Measurements from ENCODE around the gene HAUS3. TPM values are rescaled to one million over a fixed set of nuclear protein-coding genes. Genes with fewer than 3 reads are reported as not detected.

Gene HAUS3
- total RNA-seq, 2 experiments from 2014 or later: 18.0 to 18.1 TPM

DNA sequence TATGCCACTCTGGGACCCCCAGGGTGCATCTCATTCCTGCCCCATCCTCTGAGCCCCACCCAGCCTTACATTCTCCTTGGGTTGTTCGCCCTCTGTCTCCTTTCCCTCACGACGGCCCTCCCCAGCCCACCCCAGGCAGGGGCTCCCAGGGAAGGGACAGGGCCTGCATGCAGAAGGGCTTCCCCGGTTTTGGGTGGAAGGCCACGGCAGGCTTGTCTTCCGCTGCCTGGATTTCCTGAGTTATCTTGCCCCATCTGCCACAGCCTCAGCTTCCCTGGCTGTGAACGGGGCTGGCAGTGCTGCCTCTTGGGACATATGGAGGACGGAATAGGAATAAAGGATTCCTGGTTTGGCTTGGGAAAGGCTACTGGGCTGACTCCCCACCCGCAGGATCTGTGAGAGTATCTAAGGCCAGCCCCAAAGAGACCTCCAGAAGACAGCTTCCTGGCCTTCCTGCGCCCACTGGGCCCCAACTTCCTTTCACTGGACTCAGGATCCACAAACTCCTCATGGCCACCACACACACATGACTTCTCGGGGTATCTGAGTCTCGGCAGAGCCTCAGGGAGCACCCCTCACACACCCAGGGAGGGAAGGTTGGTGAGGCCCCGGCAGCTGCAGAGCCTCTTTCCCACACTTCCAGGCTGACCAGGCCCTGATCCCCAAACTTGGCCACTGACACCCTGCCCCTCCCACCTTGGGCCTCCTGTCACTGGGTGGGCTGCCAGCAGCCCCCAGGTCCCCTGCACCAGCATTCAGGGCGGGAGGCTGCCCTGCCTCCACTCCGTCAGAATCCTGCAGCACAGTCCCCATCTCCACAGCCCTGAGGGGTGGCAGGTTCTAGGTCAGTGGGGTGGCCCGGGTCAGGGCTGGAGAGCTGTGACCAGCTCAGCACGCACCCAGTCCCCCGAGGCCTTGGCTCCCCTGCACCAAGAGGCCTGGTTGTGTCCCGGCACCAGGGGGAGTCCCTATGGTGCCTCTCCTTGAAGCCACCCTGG, 23.5 kb upstream of the HAUS3 start:
- Mint-ChIP-seq H3K4me1 (ENCODE audit: low read depth) (no peaks in the 10 kb centered on the region), H3K4me3 (no peak overlapping the region), H3K27me3 (ENCODE audit: low read depth) (no peaks in the 10 kb centered on the region), H3K36me3 (ENCODE audit: low read depth) (no peaks in the 10 kb centered on the region), H3K9me3 (no peaks in the 10 kb centered on the region), H3K27ac (no peak overlapping the region)
- no peak for DNase-seq
- intact Hi-C loops (cut with micrococcal nuclease): no loop called here
- CTCF ChIA-PET: no interaction called here

DNA sequence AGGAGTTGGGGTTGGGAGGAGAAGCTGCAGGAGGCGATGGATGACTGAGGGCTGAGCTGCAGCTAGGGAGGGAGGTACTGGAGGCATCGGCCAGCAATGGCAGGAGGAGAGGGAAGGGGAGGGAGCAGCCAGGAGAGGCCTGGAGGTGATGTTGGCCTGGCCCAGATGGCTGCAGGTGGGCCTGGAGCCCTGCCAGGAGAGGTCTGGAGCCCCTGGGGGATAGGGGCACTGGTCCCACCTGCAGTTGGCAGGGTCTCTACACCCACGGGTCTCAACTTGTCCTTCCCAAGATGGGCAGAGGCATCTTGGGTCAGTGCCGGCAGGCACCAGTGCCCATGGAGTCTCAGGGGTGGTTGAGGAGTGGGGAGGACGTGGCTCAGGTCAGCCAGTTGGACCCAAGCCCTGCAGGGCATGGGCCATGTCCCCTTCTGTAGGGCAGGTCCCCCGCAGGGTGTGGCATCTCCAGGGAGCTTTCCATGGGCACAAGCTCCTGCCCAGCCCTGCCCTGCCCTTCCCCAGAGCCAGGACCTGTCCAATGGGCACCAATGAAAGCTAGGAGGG, 22.6 kb upstream of the HAUS3 start:
- no peak overlapping the region for H3K27ac Mint-ChIP-seq
- no peaks in the 10 kb centered on the region for H3K27me3 Mint-ChIP-seq (ENCODE audit: low read depth)
- no peak overlapping the region for H3K4me3 Mint-ChIP-seq
- H3K4me1 Mint-ChIP-seq (ENCODE audit: low read depth): peaks cover 2% of the 10 kb centered on the region
- intact Hi-C loops (cut with micrococcal nuclease): no loop called here
- CTCF ChIA-PET: no interaction called here
- H3K36me3 Mint-ChIP-seq (ENCODE audit: low read depth): no peaks in the 10 kb centered on the region
- no peak for DNase-seq
- H3K9me3 Mint-ChIP-seq: no peaks in the 10 kb centered on the region

DNA sequence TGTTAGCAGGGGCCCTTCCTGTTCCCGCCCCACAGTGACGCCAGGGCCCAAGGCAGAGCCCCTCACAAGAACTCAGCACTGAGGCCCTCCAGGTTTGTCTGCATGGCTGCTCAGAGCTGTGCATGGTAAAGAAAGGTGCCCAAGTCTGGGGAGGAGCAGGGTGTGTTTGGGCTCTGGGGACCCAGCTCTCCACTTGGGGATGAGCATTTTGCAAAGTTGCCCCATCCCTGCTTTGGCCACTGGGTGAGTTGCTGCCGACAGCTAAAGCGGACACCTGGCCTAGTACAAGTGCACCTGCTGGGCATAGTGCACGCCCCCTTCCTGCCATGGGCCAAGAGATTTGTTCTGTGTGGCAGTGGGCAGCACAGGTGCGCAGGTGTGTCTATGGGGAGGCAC, 22.0 kb upstream of the HAUS3 start:
- intact Hi-C loops (cut with micrococcal nuclease): loop anchor here (2.0 kb wide), 1 partner anchor 551 kb away; the partner anchor contains the start of gene SLBP
- H3K27me3 Mint-ChIP-seq (ENCODE audit: low read depth): no peaks in the 10 kb centered on the region
- peaks cover 2% of the 10 kb centered on the region for H3K4me1 Mint-ChIP-seq (ENCODE audit: low read depth)
- H3K9me3 Mint-ChIP-seq: no peaks in the 10 kb centered on the region
- no peak overlapping the region for H3K27ac Mint-ChIP-seq
- no peak overlapping the region for H3K4me3 Mint-ChIP-seq
- CTCF ChIA-PET: no interaction called here
- no peak for DNase-seq
- no peaks in the 10 kb centered on the region for H3K36me3 Mint-ChIP-seq (ENCODE audit: low read depth)

DNA sequence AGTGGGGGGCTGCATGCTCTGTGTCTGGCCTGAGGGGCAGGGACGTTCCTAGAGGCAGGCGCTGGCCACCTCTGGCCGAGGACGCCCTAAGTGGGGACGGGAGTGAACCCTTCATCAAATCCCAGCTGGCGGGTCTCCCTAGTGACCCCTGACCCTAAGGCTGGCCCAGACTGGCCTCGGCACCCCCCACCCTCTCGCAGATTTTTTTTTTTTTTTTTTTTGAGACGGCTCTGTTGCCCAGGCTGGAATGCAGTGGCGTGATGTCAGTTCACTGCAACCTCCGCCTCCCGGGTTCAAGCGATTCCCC, 21.0 kb upstream of the HAUS3 start:
- no peak overlapping the region for H3K27ac Mint-ChIP-seq
- intact Hi-C loops (cut with micrococcal nuclease): loop anchor here (1.0 to 2.0 kb wide), 10 partner anchors 19 to 700 kb away; partner anchors contain the start of genes CFAP99, FAM193A, GRK4 and HAUS3
- peak overlapping the region; percentile 69 for H3K4me3 Mint-ChIP-seq
- H3K4me1 Mint-ChIP-seq (ENCODE audit: low read depth): peaks cover 2% of the 10 kb centered on the region
- H3K9me3 Mint-ChIP-seq: no peaks in the 10 kb centered on the region
- CTCF ChIA-PET: interaction anchor here (1.1 kb wide), 1 partner anchor 28 kb away, joined by 3 read pairs; no protein-coding TSS in a partner anchor
- H3K27me3 Mint-ChIP-seq (ENCODE audit: low read depth): no peaks in the 10 kb centered on the region
- no peak for DNase-seq
- H3K36me3 Mint-ChIP-seq (ENCODE audit: low read depth): no peaks in the 10 kb centered on the region

DNA sequence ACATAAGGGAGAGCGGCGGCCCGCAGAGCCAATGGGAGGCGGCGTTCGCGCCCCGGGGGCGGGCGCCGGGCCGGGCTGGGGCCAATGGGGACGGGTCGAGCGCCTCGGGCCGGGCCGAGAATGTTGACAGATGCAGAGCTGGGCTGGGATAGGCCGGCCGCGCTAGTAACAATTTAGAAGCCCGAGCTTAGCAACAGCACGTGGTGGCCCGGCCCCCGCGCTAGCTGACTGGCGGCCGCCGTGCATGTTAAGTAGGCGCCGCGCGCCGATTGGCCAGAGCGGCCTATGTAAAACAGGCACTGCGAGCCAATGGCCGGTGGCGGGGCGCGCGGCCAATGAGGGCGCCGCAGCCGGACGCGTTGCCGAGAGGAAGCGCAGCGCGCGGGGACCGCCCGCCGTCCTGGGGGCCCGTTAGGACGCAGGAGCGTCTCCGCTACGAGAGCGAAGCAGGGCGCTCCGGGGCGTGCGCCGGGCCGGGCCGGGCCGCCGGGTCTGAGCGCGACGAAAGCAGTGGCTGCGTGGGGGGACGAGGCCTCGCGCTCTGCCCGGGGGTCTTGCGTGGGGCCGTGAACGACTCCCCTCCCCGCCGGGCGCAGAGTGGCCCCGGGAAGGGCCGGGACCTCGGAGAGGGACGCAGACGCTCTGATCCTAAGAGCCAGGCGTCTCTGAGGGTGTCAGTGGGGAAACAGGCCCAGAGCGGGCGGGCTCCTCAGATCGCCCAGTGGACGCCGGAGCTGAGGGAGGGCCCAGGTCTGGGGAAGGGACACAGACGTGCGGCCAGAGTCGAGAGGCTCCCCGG, 20.4 kb upstream of the HAUS3 start:
- H3K36me3 Mint-ChIP-seq (ENCODE audit: low read depth): no peaks in the 10 kb centered on the region
- no peaks in the 10 kb centered on the region for H3K27me3 Mint-ChIP-seq (ENCODE audit: low read depth)
- intact Hi-C loops (cut with micrococcal nuclease): loop anchor here (1.0 to 2.0 kb wide), 10 partner anchors 20 to 701 kb away; partner anchors contain the start of genes CFAP99, FAM193A, GRK4 and HAUS3
- H3K4me3 Mint-ChIP-seq: peak overlapping the region; percentile 69
- DNase-seq: peak; percentile 98
- H3K9me3 Mint-ChIP-seq: no peaks in the 10 kb centered on the region
- H3K4me1 Mint-ChIP-seq (ENCODE audit: low read depth): peaks cover 2% of the 10 kb centered on the region
- CTCF ChIA-PET: interaction anchor here (0.7 to 1.1 kb wide), 4 partner anchors 28 to 45 kb away, joined by 3 to 5 read pairs (median 4); no protein-coding TSS in a partner anchor
- H3K27ac Mint-ChIP-seq: no peak overlapping the region

DNA sequence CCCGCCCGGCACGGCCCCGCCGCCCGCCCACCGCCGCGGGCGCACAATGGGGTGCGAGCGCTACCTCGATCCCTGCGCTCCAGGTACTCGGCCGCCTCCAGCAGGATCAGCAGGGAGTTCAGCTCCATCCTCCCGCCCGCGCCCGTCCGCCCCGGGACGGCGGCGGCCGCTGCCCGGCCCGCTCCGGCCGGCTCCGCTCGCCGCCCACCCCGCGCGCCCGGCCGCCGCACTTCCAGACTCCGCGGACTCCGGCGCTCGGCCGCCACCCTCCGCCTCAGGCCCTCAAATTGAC, 19.9 kb upstream of the HAUS3 start, which contains the start of gene MXD4:
MXD4 (minus strand) TSS at position 257 of the 292 bp plus-strand sequence; CDS start at position 128, 129 bp downstream.
- H3K4me1 Mint-ChIP-seq (ENCODE audit: low read depth): peaks cover 2% of the 10 kb centered on the region
- H3K27me3 Mint-ChIP-seq (ENCODE audit: low read depth): no peaks in the 10 kb centered on the region
- H3K4me3 Mint-ChIP-seq: peak within 1 kb of the TSS; percentile 69
- H3K36me3 Mint-ChIP-seq (ENCODE audit: low read depth): no peaks in the 10 kb centered on the region
- H3K9me3 Mint-ChIP-seq: no peaks in the 10 kb centered on the region
- H3K27ac Mint-ChIP-seq: no peak within 1 kb of the TSS
- intact Hi-C loops (cut with micrococcal nuclease): loop anchor here (1.0 to 2.0 kb wide), 10 partner anchors 19 to 702 kb away; partner anchors contain the start of genes CFAP99, FAM193A, GRK4 and HAUS3
- CTCF ChIA-PET: interaction anchor here (0.7 to 1.1 kb wide), 4 partner anchors 29 to 44 kb away, joined by 3 to 5 read pairs (median 4); no protein-coding TSS in a partner anchor
- DNase-seq: no peak

DNA sequence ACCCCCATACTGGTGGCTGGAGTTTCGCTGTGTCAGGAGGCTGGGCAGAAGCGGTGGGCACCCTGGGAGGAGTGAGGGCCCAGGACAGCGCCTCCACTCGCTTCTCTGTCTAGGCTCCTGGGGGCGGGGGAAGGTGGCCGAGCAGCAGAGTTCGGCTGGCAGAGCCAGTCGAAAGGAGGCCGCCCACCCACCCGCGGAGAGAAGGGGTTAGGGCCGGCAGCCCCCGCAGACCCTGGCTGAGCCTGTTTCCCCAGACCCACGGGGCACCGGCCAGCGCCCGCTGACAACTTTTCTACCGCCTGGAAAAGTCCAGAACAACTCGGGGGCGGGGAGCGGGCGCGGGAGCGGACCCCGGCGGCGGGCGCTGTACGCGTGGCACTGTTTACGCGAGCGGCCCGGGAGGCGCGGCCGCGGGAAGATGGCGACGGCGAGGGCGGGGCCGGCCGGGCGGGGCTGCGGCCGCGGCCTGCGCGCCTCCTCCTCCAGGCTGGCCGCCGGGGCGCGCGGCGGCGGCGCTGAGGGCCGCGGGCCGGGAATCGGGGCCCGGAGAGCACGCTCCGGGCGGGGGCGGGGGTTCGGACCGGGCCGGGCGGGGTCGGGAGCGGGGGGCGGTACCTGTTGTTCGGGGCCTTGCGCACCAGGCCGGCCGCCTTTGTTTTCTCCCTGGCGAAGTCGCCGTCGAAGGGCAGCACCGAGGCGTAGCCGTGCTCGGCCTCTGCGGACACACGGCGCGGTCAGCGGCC, 19.4 kb upstream of the HAUS3 start:
- Mint-ChIP-seq H3K4me1 (ENCODE audit: low read depth) (peaks cover 2% of the 10 kb centered on the region), H3K9me3 (no peaks in the 10 kb centered on the region), H3K27me3 (ENCODE audit: low read depth) (no peaks in the 10 kb centered on the region), H3K27ac (no peak overlapping the region), H3K4me3 (peak overlapping the region; percentile 69), H3K36me3 (ENCODE audit: low read depth) (no peaks in the 10 kb centered on the region)
- CTCF ChIA-PET: interaction anchor here (1.0 kb wide), 2 partner anchors 44 to 154 kb away, joined by 3 to 5 read pairs; no protein-coding TSS in a partner anchor
- DNase-seq: peak; percentile 49
- intact Hi-C loops (cut with micrococcal nuclease): no loop called here

DNA sequence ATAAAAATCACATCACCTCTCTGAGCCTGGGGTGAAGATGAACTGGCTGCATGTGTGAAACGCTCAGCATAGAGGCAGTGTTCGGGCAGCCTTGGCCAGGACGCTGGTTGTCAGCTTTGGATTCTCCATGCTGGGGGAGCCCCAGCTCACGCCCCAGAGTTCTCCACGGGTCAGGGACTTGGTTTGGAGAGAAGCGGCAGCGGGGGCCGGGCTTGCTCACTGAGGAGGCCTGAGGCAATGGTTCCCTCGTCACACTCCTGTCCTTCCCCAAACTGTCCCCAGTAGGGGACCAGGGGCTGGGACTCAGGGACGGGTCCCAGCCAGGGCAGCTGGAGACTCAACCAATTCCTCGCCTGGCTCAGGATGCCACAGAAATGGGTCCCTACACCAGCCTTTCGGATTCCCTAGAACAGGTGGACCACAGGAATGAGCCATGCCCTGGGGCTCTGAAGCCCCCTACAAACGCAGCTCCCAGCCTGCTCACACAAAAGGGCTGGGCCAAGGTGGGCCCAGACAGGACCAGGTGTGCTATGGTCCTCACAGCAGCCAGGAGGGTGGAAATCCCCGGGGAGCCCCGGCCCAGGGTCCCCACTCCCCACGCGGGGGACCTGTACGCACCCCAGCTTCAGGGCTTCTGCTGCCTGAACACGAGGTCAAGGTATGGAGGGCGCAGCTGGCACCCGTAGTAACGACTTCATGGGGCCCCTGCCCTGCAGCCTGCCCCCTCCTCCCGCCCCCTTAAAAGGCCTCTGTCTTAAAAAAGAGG, 18.6 kb upstream of the HAUS3 start:
- Mint-ChIP-seq H3K27ac (no peak overlapping the region), H3K4me3 (peak overlapping the region; percentile 65), H3K4me1 (ENCODE audit: low read depth) (peaks cover 2% of the 10 kb centered on the region), H3K36me3 (ENCODE audit: low read depth) (no peaks in the 10 kb centered on the region), H3K9me3 (no peaks in the 10 kb centered on the region), H3K27me3 (ENCODE audit: low read depth) (no peaks in the 10 kb centered on the region)
- CTCF ChIA-PET: interaction anchor here (1.0 kb wide), 1 partner anchor 155 kb away, joined by 3 read pairs; no protein-coding TSS in a partner anchor
- no peak for DNase-seq
- intact Hi-C loops (cut with micrococcal nuclease): no loop called here

DNA sequence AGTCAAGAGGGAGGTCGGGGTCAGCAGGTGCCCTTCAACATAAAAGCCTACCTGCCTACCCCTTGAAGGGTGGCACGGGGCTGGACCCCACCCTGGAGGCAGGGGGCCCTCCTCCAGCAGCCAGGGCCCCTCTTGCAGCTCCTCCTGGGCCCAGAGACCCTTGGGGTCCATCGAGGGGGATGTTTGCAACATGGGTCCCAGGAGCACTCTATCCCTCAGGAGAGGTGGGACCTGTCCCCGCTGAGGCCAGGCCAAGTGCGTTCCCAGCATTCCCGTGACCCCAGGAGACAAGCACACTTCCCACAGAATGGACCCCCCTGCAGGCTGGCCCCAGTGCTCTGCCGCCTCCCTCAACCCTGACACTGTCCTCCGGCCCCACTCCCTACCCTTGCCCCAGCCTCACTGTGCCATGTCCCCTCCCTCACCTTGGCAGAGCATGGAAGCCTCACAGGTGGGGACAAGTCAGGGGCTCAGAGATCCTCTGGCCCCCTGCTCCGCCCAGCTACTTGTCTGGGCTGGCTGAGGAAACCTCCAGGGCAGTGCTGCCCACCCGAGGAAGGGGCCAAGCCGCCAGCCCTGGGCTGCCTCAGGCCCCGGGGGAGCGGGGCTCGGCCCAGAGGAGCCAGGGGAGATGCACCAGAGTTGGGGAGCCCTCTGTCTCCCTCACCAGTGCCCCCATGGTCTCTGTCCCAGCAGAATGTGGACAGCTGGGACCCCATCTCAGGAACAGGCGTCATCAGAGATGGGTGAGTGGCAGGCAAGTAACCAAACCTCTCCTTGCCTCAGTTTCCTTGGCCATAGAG, 17.8 kb upstream of the HAUS3 start:
- DNase-seq: no peak
- intact Hi-C loops (cut with micrococcal nuclease): no loop called here
- peaks cover 2% of the 10 kb centered on the region for H3K4me1 Mint-ChIP-seq (ENCODE audit: low read depth)
- H3K4me3 Mint-ChIP-seq: no peak overlapping the region
- no peaks in the 10 kb centered on the region for H3K36me3 Mint-ChIP-seq (ENCODE audit: low read depth)
- no peak overlapping the region for H3K27ac Mint-ChIP-seq
- H3K27me3 Mint-ChIP-seq (ENCODE audit: low read depth): no peaks in the 10 kb centered on the region
- no peaks in the 10 kb centered on the region for H3K9me3 Mint-ChIP-seq
- CTCF ChIA-PET: interaction anchor here (1.0 kb wide), 1 partner anchor 156 kb away, joined by 3 read pairs; no protein-coding TSS in a partner anchor

DNA sequence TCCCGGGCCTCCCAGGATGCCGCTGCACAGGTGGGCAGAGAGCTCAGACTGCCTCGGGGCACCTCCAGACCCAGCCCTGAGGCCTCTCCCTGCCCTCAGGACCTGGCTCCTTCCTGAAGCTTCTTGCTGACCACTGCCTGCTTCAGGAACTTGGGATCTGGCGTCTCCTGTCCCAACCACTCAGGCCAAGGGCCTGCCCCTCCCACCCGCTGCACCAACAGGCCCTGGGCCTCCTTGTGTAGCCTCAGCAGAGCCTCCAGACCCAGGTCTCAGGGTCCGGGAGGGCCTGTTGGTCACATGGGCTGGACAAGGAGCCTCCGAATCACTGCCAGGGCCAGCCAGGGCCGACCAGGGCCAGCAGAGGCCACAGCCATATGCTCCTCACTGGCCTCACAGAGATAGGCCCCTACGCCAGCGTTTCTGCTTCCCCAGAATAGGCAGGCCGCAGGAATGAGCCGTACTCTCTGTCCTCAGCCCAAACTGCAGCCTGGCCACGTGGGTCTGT, 17.2 kb upstream of the HAUS3 start:
- CTCF ChIA-PET: no interaction called here
- H3K4me3 Mint-ChIP-seq: no peak overlapping the region
- H3K27ac Mint-ChIP-seq: no peak overlapping the region

More for the DNA sequence above, 17.2 kb upstream of the HAUS3 start:
- Mint-ChIP-seq H3K9me3 (no peaks in the 10 kb centered on the region), H3K36me3 (ENCODE audit: low read depth) (no peaks in the 10 kb centered on the region), H3K4me1 (ENCODE audit: low read depth) (peaks cover 2% of the 10 kb centered on the region), H3K27me3 (ENCODE audit: low read depth) (no peaks in the 10 kb centered on the region)
- intact Hi-C loops (cut with micrococcal nuclease): no loop called here
- DNase-seq: no peak
